Measurements from ENCODE around the gene HS3ST6. TPM values are rescaled to one million over a fixed set of nuclear protein-coding genes. Genes with fewer than 3 reads are reported as not detected.

HS3ST6 gene
- total RNA-seq, 1 donor from 2014 or later: not detected

DNA sequence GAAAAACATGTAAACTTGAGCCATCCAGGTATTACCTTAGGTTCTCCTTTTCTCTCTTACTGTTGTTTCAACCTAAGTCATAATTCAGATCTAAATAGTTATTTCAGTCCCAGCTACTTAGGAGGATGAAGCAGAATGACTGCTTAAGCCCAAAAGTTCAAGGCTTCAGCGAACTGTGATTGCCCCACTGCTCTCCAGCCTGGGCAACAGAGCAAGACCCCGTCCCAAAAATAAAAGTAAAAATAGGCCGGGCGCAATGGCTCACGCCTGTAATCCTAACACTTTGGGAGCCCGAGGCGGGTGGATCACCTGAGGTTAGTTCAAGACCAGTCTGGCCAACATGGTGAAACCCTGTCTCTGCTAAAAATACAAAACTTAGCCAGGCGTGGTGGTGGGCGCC is 55.8 kb downstream of the HS3ST6 start:
- intact Hi-C loops (cut with micrococcal nuclease): loop anchor here (10.0 kb wide), 1 partner anchor 72 kb away; no protein-coding TSS in a partner anchor
- ATAC-seq: no peak
- DNase-seq: no peak

DNA sequence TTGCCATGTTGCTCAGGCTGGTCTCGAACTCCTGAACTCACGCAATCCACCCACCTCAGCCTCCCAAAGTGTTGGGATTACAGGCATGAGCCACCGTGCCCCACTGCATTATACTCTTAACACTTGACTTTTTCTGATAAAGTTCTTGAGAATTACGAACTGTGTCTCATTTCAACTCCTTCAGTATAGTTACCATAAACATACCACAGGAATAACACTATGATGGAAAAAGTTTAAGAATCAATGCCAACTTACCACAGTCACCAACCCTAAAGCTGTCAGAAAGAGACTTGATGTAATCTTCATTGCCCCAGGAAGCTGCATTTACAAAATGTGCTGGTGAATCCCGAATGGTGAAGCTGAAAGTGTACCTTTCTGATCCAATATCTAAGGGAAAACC is 56.5 kb downstream of the HS3ST6 start:
- intact Hi-C loops (cut with micrococcal nuclease): loop anchor here (10.0 kb wide), 1 partner anchor 73 kb away; no protein-coding TSS in a partner anchor
- DNase-seq (no peak), ATAC-seq (no peak)

Other genes with a start within 250 kb of the HS3ST6 start
- 41.6 TPM for gene JPT2, start 240.1 kb downstream of the HS3ST6 start, total RNA-seq
- 80.3 TPM for gene MAPK8IP3, start 212.2 kb downstream of the HS3ST6 start, total RNA-seq
- gene NME3, start 146.9 kb downstream of the HS3ST6 start, total RNA-seq: 38.3 TPM
- 8.1 TPM for gene EME2, start 145.6 kb downstream of the HS3ST6 start, total RNA-seq
- gene MRPS34, start 145.3 kb downstream of the HS3ST6 start, total RNA-seq: 85.9 TPM
- gene SPSB3, start 135.8 kb downstream of the HS3ST6 start, total RNA-seq: 40.8 TPM
- gene NUBP2, start 135.5 kb downstream of the HS3ST6 start, total RNA-seq: 36.6 TPM
- gene IGFALS, start 124.7 kb downstream of the HS3ST6 start, total RNA-seq: not detected
- 182 TPM for gene HAGH, start 91.6 kb downstream of the HS3ST6 start, total RNA-seq
- gene FAHD1, start 91.2 kb downstream of the HS3ST6 start, total RNA-seq: 30.0 TPM
- not detected for gene MEIOB, start 46.3 kb downstream of the HS3ST6 start, total RNA-seq
- gene MSRB1, start 24.8 kb upstream of the HS3ST6 start, total RNA-seq: 25.9 TPM
- 315 TPM for gene RPL3L, start 36.3 kb upstream of the HS3ST6 start, total RNA-seq
- 769 TPM for gene NDUFB10, start 41.1 kb upstream of the HS3ST6 start, total RNA-seq
- 788 TPM for gene RPS2, start 46.4 kb upstream of the HS3ST6 start, total RNA-seq
- gene RNF151, start 48.4 kb upstream of the HS3ST6 start, total RNA-seq: not detected
- gene TBL3, start 53.6 kb upstream of the HS3ST6 start, total RNA-seq: 24.4 TPM
- gene NOXO1, start 63.1 kb upstream of the HS3ST6 start, total RNA-seq: not detected
- gene GFER, start 65.8 kb upstream of the HS3ST6 start, total RNA-seq: 32.2 TPM
- 1.0 TPM for gene SYNGR3, start 71.6 kb upstream of the HS3ST6 start, total RNA-seq
- 16.0 TPM for gene ZNF598, start 91.4 kb upstream of the HS3ST6 start, total RNA-seq
- gene NPW, start 101.4 kb upstream of the HS3ST6 start, total RNA-seq: not detected
- gene NHERF2, start 108.5 kb upstream of the HS3ST6 start, total RNA-seq: 235 TPM
- gene NTHL1, start 129.4 kb upstream of the HS3ST6 start, total RNA-seq: 22.7 TPM
- 83.0 TPM for gene TSC2, start 129.6 kb upstream of the HS3ST6 start, total RNA-seq
- 92.9 TPM for gene PKD1, start 217.5 kb upstream of the HS3ST6 start, total RNA-seq
- gene RAB26, start 230.2 kb upstream of the HS3ST6 start, total RNA-seq: 1.7 TPM
- 21.4 TPM for gene TRAF7, start 237.4 kb upstream of the HS3ST6 start, total RNA-seq